GM12892 (cell line): ENCODE results near the gene LCNL1.
"Not testable (repeated sequence)": the region's sequence is repeated elsewhere in the genome, so short reads cannot be mapped to it uniquely, and the experiment has no call there.

Experiments used
- DNase-seq: peaks from one replicate; pipeline ENCODE4 v3.0.0; 2011; ENCODE audit not compliant: insufficient read length
- FAIRE-seq: peaks from 2 replicates; lab custom pipeline; 2011; peaks lifted over from hg19 to GRCh38; lab: Jason Lieb, UNC
- POLR2A ChIP-seq: IDR thresholded peaks from 2 replicates; pipeline ENCODE4 v1.6.1; 2011; ENCODE audit warnings: low read depth, low read length, control low read depth
- POLR2AphosphoS5 ChIP-seq: IDR thresholded peaks from 2 replicates; pipeline ENCODE4 v1.6.1; 2011; ENCODE audit warnings: low read depth, low read length, control low read depth
- TAF1 ChIP-seq: IDR thresholded peaks from 2 replicates; pipeline ENCODE4 v1.6.1; 2011; ENCODE audit warnings: low read depth, mild to moderate bottlenecking, control low read depth, low read length, borderline replicate concordance

The LCNL1 gene

GRCh38 chr9:137032858-137033257 lies 50.1 kb downstream of the LCNL1 start:
- TF ChIP-seq POLR2A (no peak), POLR2AphosphoS5 (no peak), TAF1 (no peak)
- DNase-seq (no peak), FAIRE-seq (no peak)

GRCh38 chr9:137033481-137033880 lies 50.7 kb downstream of the LCNL1 start:
- not testable (repeated sequence) for DNase-seq, FAIRE-seq

- DNase-seq = no peak
- no peak for FAIRE-seq
- no peak for TF ChIP-seq POLR2AphosphoS5
- no peak for TF ChIP-seq POLR2A
- no peak for TF ChIP-seq TAF1
Observed at GRCh38 chr9:137034039-137034708, 51.4 kb downstream of the LCNL1 start.

- peak; percentile 99 for FAIRE-seq
- no peak for TF ChIP-seq TAF1
- TF ChIP-seq POLR2A = no peak
- TF ChIP-seq POLR2AphosphoS5 = no peak
- peak; percentile 95 for DNase-seq
Observed at GRCh38 chr9:137034709-137035506, 52.1 kb downstream of the LCNL1 start.
